ENCODE measurements around the gene LFNG. TPM values are rescaled to one million over a fixed set of nuclear protein-coding genes. Genes with fewer than 3 reads are reported as not detected.
"Not testable (repeated sequence)": the region's sequence is repeated elsewhere in the genome, so short reads cannot be mapped to it uniquely, and the experiment has no call there.

Gene LFNG
- polyA plus RNA-seq, 2 of the 4 experiments (the other 2 are of a cell fraction) = 2.3 to 7.3 TPM

DNA sequence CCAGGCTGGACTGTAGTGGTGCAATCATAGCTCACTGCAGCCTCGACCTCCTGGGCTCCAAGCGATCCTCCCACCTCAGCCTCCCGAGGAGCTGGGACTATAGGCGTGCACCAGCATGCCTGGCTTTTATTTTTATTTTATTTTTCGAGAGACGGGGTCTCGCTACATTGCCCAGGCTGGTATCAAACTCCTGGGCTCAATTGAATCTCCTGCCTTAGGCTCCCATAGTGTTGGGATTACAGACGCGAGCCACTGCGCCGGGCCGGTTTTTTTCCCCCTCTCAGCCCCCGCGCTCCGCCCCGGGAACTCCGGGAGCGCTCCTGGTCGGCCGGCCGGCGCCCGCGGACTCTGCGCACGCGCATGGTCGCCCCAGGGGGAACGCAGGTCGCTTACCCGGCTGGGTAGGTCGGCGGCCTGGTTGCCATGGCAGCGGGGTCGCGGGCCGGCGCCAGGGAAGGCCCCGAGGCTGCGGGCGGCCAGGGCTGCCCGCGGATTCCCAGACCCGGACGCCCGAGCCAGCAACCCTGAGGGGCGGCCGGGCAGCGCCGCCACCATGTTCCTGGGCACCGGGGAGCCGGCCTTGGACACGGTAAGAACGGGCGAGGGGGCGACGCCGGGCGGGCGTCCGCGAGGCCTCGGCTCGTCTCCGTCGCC is 39.2 kb downstream of the LFNG start, which contains the start of gene IQCE (continued):
- TF ChIP-seq KDM1A (IDR thresholded peaks at IDR 0.05; ENCODE audit: low read depth) (peak; percentile 30; the same call in 1 of the 2 replicates), CBX2 (IDR thresholded peaks at IDR 0.05; ENCODE audit: borderline replicate concordance, low read depth) (no peak), PHF8 (IDR thresholded peaks at IDR 0.05; ENCODE audit: borderline replicate concordance, low read depth) (peak; percentile 81; the same call in 1 of the 2 replicates), CEBPB (IDR thresholded peaks at IDR 0.05) (no peak), JUNB (IDR thresholded peaks at IDR 0.05) (no peak), RNF2 (IDR thresholded peaks at IDR 0.05; ENCODE audit: borderline replicate concordance, low read depth) (no peak), CTCF (IDR thresholded peaks at IDR 0.05) (no peak), TFCP2L1 (CRISPR knock-in tag; IDR thresholded peaks at IDR 0.05) (no peak), EHMT2 (IDR thresholded peaks at IDR 0.05; ENCODE audit: low read depth) (no peak), RARB (CRISPR knock-in tag; IDR thresholded peaks at IDR 0.05) (no peak)
- TF ChIP-seq, protein P1, sequence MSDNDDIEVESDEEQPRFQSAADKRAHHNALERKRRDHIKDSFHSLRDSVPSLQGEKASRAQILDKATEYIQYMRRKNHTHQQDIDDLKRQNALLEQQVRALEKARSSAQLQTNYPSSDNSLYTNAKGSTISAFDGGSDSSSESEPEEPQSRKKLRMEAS (IDR thresholded peaks at IDR 0.05) = peak; percentile 36; the same call in 1 of the 2 replicates

DNA sequence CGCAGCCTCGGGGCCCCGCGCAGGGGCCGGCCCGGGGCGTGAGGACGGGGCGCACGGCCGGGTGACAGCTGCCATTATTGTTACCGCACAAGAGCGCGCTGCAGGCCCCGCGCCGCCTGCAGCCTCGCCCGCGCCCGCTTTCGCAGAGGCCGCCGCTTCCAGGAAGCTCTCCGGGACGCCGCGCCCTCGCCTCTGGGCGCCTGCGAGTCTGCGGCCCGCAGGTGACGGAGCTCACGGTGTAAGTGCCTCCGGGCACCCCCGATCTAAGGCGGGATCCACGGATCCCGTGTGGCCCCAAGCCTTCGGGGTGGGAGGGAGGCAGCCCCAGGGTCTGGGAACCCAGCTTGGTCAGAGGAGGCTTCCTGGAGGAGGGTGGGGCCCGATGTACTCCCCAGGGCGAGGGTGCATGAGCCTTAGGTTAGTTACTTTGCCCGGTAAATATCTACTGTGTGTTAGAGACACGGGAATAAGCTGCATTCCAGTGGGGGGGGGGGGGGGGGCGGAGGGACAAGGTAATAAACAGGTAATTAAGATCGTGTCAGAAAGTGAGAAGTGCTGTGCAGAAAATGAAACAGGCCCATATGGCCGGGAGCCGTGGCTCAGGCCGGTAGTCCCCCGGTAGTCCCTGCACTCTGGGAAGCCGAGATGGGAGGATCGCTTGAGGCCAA is 39.8 kb downstream of the LFNG start:
- peak overlapping the region; percentile 90 to 92 for H3K27ac ChIP-seq
- WGBS (ENCODE audit: missing lambda C conversion rate) = 30% methylated on average over 7 of the region's 53 CpGs
- no peaks in the 10 kb centered on the region for H3K9me3 ChIP-seq
- DNase-seq (ENCODE audit: low read depth in 1 of 2, low spot score in 1 of 2) = no peak
- H3K4me3 ChIP-seq = peak overlapping the region; percentile 97
- no peak for FAIRE-seq
- TF ChIP-seq ESRRA (IDR thresholded peaks at IDR 0.05; ENCODE audit: borderline replicate concordance, low read length) (no peak), RNF2 (IDR thresholded peaks at IDR 0.05; ENCODE audit: borderline replicate concordance, low read depth) (no peak), JUNB (IDR thresholded peaks at IDR 0.05) (no peak), CEBPB (IDR thresholded peaks at IDR 0.05) (no peak), CHD2 (IDR thresholded peaks at IDR 0.05; ENCODE audit: low read length, partially characterized antibody) (no peak), KDM1A (IDR thresholded peaks at IDR 0.05; ENCODE audit: low read depth) (peak; percentile 43; the same call in 1 of the 2 replicates), BCL3 (IDR thresholded peaks at IDR 0.05) (no peak), TFCP2L1 (CRISPR knock-in tag; IDR thresholded peaks at IDR 0.05) (no peak), ZFP36 (IDR thresholded peaks at IDR 0.05; ENCODE audit: borderline replicate concordance, partially characterized antibody) (peak; percentile 98), SMC3 (IDR thresholded peaks at IDR 0.05) (no peak), HEYL (CRISPR knock-in tag; IDR thresholded peaks at IDR 0.05) (no peak), HDAC2 (IDR thresholded peaks at IDR 0.05) (no peak), BHLHE40 (IDR thresholded peaks at IDR 0.05; ENCODE audit: low read depth, low read length) (no peak), RAD21 (conservative IDR thresholded peaks at IDR 0.05 in 1 of 2, IDR thresholded peaks at IDR 0.05 in 1 of 2) (0 out of 5 replicates have a peak, but pooled peaks of 1 of the 2 experiments have one; percentile 8), HOXA7 (CRISPR knock-in tag; IDR thresholded peaks at IDR 0.05) (no peak), HOXB5 (CRISPR knock-in tag; IDR thresholded peaks at IDR 0.05) (no peak), FOSB (CRISPR knock-in tag; IDR thresholded peaks at IDR 0.05) (no peak), MAZ (IDR thresholded peaks at IDR 0.05; ENCODE audit: borderline replicate concordance, low read depth, low read length) (no peak), CBX2 (IDR thresholded peaks at IDR 0.05; ENCODE audit: borderline replicate concordance, low read depth) (no peak), PHF8 (IDR thresholded peaks at IDR 0.05; ENCODE audit: borderline replicate concordance, low read depth) (peak; percentile 22; the same call in 1 of the 2 replicates)
- TF ChIP-seq, protein P2, sequence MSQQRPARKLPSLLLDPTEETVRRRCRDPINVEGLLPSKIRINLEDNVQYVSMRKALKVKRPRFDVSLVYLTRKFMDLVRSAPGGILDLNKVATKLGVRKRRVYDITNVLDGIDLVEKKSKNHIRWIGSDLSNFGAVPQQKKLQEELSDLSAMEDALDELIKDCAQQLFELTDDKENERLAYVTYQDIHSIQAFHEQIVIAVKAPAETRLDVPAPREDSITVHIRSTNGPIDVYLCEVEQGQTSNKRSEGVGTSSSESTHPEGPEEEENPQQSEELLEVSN (IDR thresholded peaks at IDR 0.05; ENCODE audit: borderline replicate concordance, low read depth) = no peak
- TF ChIP-seq, protein P1 (IDR thresholded peaks at IDR 0.05) = no peak
- H3K4me2 ChIP-seq = peak overlapping the region; percentile 73
- CTCF ChIA-PET = interaction anchor here (0.7 to 2.6 kb wide), 8 partner anchors 8 to 109 kb away, joined by 3 to 13 read pairs (median 4); no protein-coding TSS in a partner anchor
- peaks cover 15% of the 10 kb centered on the region; the same call in 2 of the 3 replicates for H3K4me1 ChIP-seq
- peak in 1 of 2 experiments; percentile 27; a peak in 4 of 6 replicates for ATAC-seq
- POLR2A ChIA-PET = interaction anchor here (1.6 kb wide), 1 partner anchor 13 kb away, joined by 5 read pairs; no protein-coding TSS in a partner anchor

- POLR2A ChIA-PET; H3K9me3 ChIP-seq; H3K27ac ChIP-seq; ATAC-seq; H3K4me1 ChIP-seq; H3K4me2 ChIP-seq; DNase-seq (ENCODE audit: low read depth in 1 of 2, low spot score in 1 of 2); H3K4me3 ChIP-seq; FAIRE-seq: not testable (repeated sequence)
- 92% methylated on average over 3 of the region's 3 CpGs for WGBS (ENCODE audit: missing lambda C conversion rate)
- CTCF ChIA-PET = interaction anchor here (0.9 to 1.5 kb wide), 4 partner anchors 38 to 146 kb away, joined by 3 to 6 read pairs (median 4); no protein-coding TSS in a partner anchor
These were observed 44.4 kb downstream of the LFNG start for GRCh38 chr7:2563955-2564354.
